Ovary (tissue), 9 donors: ENCODE measurements around the gene CCR6. TPM values are rescaled to one million over a fixed set of nuclear protein-coding genes. Genes with fewer than 3 reads are reported as not detected.

Experiments
- DNase-seq, 5 donors: peaks; one replicate each; pipeline ENCODE4 v3.0.0-alpha.2; 2019 to 2020
- H3K27ac ChIP-seq, 2 donors: fragments of 200-600 bp; one replicate each; pipeline versions ENCODE4 v1.5.1 to v1.8.0; 2019 to 2022
- H3K27me3 ChIP-seq: fragments of 200-600 bp; one replicate; pipeline ENCODE4 v1.8.0; 2022
- H3K36me3 ChIP-seq: fragments of 200-600 bp; sonication (generic); one replicate; pipeline ENCODE4 v1.5.1; 2019
- H3K4me1 ChIP-seq: one replicate; pipeline ENCODE4 v1.8.1; 2013; ENCODE audit warnings: mild to moderate bottlenecking, moderate library complexity; ENCODE audit not compliant: insufficient read depth
- H3K4me3 ChIP-seq: fragments of 200-600 bp; sonication (generic); one replicate; pipeline ENCODE4 v1.5.1; 2017
- H3K9me3 ChIP-seq, 2 donors: fragments of 200-600 bp in 1 of 2; sonication (generic) in 1 of 2; one replicate each; pipeline versions ENCODE4 v1.5.1 to v1.8.1; 2013 to 2019; ENCODE audit warnings: mild to moderate bottlenecking in 1 of 2, moderate library complexity in 1 of 2
- EP300 ChIP-seq: sonication (generic); formaldehyde crosslinking; IDR thresholded peaks from one replicate; pipeline ENCODE4 v1.6.1; 2017; ENCODE audit warnings: antibody characterized with exemption
- POLR2A ChIP-seq: fragments of 450-650 bp; IDR thresholded peaks from one replicate; pipeline ENCODE4 v1.6.1; 2017; ENCODE audit warnings: antibody characterized with exemption, mild to moderate bottlenecking, moderate library complexity
- WGBS, 3 donors: extraction: QIAGEN DNeasy Blood & Tissue Kit in 1 of 3; methylation state at CpG; one replicate each; pipeline versions ENCODE4 v1.1.5 to v1.1.7; 2013 to 2017; 5-methylcytosine and 5-hydroxymethylcytosine counted together
- intact Hi-C, 4 donors: fragments of 100-400 bp; cut with DNase I; formaldehyde crosslinking; loops; one replicate each; pipeline versions ENCODE4 v1.11.0 to v1.15.1; 2022 to 2023
- polyA plus RNA-seq, 2 donors: library from polyadenylated mRNA; stranded (reverse); fragments of 200-250 nt in 1 of 2; fragments of 350-450 nt in 1 of 2; fragmentation: Illumina TruSeq in 1 of 2; extraction: RNeasy Lipid Tissue Mini Kit (QIAGEN cat#74804) in 1 of 2; gene quantifications; one replicate each; pipeline ENCODE4 v1.2.3, GENCODE V29; 2013 to 2014
- total RNA-seq, 7 donors: library from RNA; depleted of rRNA in 2 of 7; stranded (reverse); fragments of >200 nt in 2 of 7; fragmentation: NEBNext Ultra II Directional in 3 of 7; extraction: Animal tissue kit (Norgen Biotek cat#: 25700) in 3 of 7; gene quantifications; one replicate each; pipeline versions ENCODE4 v1.1.0 to v1.2.4, GENCODE V29; 2016 to 2023
- TF ChIP-seq, protein P1 (sequence below), 3 donors: fragments of 450-650 bp in 2 of 3; fragments of 200-600 bp in 1 of 3; IDR thresholded peaks; one replicate each; pipeline versions ENCODE4 v1.5.1 to v1.8.0; 2016 to 2022; ENCODE audit warnings: antibody characterized with exemption in 3 of 3, mild to moderate bottlenecking in 1 of 3
- donor health status: DM: no; HTN: no; CAD: no; lungs with moderate emphysema.
- donor health status: DM: no; HTN: no; CAD: no.
- donor health status: Bipolar disorder and iron deficiency.
- donor health status: DM: yes; HTN: yes; CAD: no.
- donor health status: DM: no; HTN: no; CAD: no.
- donor health status: DM: yes; HTN: yes; CAD: no.

Gene CCR6
- total and polyA plus RNA-seq, 9 donors, result 0.18 TPM; not detected in 8

GRCh38 chr6:167143041-167143440 is 20.1 kb downstream of the CCR6 start:
- Histone ChIP-seq H3K27ac (no peak overlapping the region), H3K27me3 (no peaks in the 10 kb centered on the region), H3K36me3 (no peaks in the 10 kb centered on the region), H3K4me3 (no peak overlapping the region), H3K4me1 (no peaks in the 10 kb centered on the region), H3K9me3 (no peaks in the 10 kb centered on the region)
- TF ChIP-seq POLR2A, result no peak
- TF ChIP-seq, protein P1, sequence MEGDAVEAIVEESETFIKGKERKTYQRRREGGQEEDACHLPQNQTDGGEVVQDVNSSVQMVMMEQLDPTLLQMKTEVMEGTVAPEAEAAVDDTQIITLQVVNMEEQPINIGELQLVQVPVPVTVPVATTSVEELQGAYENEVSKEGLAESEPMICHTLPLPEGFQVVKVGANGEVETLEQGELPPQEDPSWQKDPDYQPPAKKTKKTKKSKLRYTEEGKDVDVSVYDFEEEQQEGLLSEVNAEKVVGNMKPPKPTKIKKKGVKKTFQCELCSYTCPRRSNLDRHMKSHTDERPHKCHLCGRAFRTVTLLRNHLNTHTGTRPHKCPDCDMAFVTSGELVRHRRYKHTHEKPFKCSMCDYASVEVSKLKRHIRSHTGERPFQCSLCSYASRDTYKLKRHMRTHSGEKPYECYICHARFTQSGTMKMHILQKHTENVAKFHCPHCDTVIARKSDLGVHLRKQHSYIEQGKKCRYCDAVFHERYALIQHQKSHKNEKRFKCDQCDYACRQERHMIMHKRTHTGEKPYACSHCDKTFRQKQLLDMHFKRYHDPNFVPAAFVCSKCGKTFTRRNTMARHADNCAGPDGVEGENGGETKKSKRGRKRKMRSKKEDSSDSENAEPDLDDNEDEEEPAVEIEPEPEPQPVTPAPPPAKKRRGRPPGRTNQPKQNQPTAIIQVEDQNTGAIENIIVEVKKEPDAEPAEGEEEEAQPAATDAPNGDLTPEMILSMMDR (IDR thresholded peaks at IDR 0.05), result no peak
- TF ChIP-seq EP300, result no peak
- intact Hi-C loops, result loop anchor here in 3 of 4 donors (5.0 to 10.0 kb wide), 3 partner anchors 146 to 368 kb away; partner anchors contain the start of gene CEP43 (in 2 of the 3)
- DNase-seq, result no peak
- 71 to 78% (median 74%) methylated on average over 9 of the region's 9 CpGs for WGBS, 3 donors

DNA sequence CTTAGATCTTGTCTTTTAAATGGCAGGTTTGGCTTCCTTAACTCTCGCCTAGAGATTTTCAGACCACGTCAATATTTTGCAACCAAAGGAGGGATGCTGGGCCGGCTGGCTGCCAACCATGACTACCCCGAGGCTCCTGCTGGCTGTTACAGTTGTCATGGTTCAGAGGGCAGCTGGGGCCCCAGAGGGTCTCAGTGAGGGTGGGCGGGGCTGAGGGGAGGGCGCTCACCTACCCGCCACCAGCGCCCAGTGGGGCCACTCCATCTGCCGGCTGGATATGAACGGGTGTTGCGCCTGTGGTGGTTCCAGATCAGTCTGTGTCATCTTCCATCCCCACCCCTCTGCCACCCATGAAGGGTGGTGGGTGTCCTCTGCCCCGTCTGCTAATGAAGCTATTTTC is 22.6 kb downstream of the CCR6 start:
- no peak overlapping the region for H3K4me3 ChIP-seq
- H3K27ac ChIP-seq, result no peak overlapping the region
- intact Hi-C loops, result loop anchor here in 1 of 4 donors (10.0 kb wide), 1 partner anchor 371 kb away; no protein-coding TSS in a partner anchor
- H3K27me3 ChIP-seq, result no peaks in the 10 kb centered on the region
- WGBS, 3 donors, result 86 to 91% (median 90%) methylated on average over 12 of the region's 12 CpGs
- no peaks in the 10 kb centered on the region for H3K9me3 ChIP-seq
- no peaks in the 10 kb centered on the region for H3K36me3 ChIP-seq
- DNase-seq, result no peak
- H3K4me1 ChIP-seq, result no peaks in the 10 kb centered on the region
- no peak for TF ChIP-seq POLR2A
- no peak for TF ChIP-seq EP300
- TF ChIP-seq, protein P1 (IDR thresholded peaks at IDR 0.05), result no peak

DNA sequence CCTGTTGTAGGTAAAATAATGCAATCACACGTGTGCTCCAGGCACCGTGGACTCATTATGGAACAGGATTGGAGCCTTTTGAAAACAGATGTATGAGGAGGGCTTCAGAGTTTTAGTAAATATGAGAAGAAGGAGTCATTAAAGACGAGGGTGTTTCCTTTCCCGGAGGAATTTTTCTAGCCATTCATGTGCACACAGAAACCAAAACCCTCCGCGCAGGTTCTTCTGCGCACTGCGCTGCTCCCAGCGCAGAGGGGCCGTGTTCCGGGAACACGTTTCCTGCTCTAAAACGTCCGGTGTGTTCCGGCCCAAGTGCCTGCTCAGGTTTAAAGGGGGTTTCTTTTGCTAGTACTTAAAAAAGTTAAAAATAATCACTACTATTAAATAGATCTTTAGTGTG is 23.2 kb downstream of the CCR6 start:
- Histone ChIP-seq H3K4me1 (no peaks in the 10 kb centered on the region), H3K36me3 (no peaks in the 10 kb centered on the region), H3K9me3 (no peaks in the 10 kb centered on the region), H3K4me3 (no peak overlapping the region), H3K27me3 (no peaks in the 10 kb centered on the region), H3K27ac (no peak overlapping the region)
- DNase-seq, result no peak
- intact Hi-C loops, result loop anchor here in 1 of 4 donors (10.0 kb wide), 1 partner anchor 371 kb away; no protein-coding TSS in a partner anchor
- 65 to 84% (median 78%) methylated on average over 15 of the region's 15 CpGs for WGBS, 3 donors
- TF ChIP-seq POLR2A, result no peak
- TF ChIP-seq EP300, result no peak
- TF ChIP-seq, protein P1 (IDR thresholded peaks at IDR 0.05), result no peak

- H3K4me1 ChIP-seq, result no peaks in the 10 kb centered on the region
Observed at GRCh38 chr6:167146977-167147376, 24.1 kb downstream of the CCR6 start.

More at GRCh38 chr6:167146977-167147376, 24.1 kb downstream of the CCR6 start:
- H3K4me3 ChIP-seq, result no peak overlapping the region
- no peaks in the 10 kb centered on the region for H3K27me3 ChIP-seq
- TF ChIP-seq, protein P1 (IDR thresholded peaks at IDR 0.05), result no peak
- TF ChIP-seq EP300 (no peak), POLR2A (no peak)
- 20 to 29% (median 22%) methylated on average over 16 of the region's 16 CpGs for WGBS, 3 donors
- H3K9me3 ChIP-seq, result no peaks in the 10 kb centered on the region
- intact Hi-C loops, result loop anchor here in 1 of 4 donors (10.0 kb wide), 1 partner anchor 372 kb away; no protein-coding TSS in a partner anchor
- DNase-seq, result no peak
- H3K27ac ChIP-seq, result no peak overlapping the region
- no peaks in the 10 kb centered on the region for H3K36me3 ChIP-seq
